GM20000 (cell line): Measurements from ENCODE around the gene C21orf91.

Experiments
- DNase-seq: peaks from one replicate; pipeline ENCODE4 v3.0.0; 2012; ENCODE audit warnings: low spot score
- TF ChIP-seq, protein P1 (sequence below): IDR thresholded peaks from 2 replicates; pipeline ENCODE4 v1.5.1; 2012; ENCODE audit warnings: mild to moderate bottlenecking, control low read depth; ENCODE audit errors: extremely low read depth, missing control alignments

The C21orf91 gene

DNA sequence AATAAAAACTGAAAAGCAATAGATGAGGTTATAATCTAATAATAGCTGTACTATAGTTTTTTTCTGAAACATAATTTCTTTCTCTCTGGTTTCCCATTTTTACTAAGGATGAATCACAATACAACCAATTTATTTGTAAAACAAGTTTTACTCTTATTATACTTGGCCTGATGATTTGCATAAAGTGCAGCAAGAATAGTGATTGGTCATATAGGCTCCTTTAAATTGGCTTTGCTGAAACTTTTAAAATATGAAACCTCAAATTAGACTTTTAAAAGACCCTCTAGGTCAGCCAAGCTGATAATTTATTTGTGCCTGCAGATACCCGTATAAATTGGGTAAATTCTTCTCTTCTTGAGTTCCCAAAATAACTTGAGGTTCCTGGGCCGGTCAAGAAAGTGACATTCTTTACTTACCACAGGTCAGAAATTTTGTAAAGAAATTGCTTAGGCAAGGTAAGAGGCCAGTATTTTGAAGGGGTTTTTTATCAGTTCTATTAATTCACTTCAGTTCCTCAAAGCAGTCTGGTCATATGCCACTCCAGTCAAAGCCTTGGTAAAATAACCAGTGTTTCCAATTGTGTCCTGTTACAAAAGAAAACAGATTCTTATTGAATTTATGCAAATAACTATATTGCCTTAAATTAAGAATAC lies 76.1 kb downstream of the C21orf91 start:
- DNase-seq: no peak
- TF ChIP-seq, protein P1, sequence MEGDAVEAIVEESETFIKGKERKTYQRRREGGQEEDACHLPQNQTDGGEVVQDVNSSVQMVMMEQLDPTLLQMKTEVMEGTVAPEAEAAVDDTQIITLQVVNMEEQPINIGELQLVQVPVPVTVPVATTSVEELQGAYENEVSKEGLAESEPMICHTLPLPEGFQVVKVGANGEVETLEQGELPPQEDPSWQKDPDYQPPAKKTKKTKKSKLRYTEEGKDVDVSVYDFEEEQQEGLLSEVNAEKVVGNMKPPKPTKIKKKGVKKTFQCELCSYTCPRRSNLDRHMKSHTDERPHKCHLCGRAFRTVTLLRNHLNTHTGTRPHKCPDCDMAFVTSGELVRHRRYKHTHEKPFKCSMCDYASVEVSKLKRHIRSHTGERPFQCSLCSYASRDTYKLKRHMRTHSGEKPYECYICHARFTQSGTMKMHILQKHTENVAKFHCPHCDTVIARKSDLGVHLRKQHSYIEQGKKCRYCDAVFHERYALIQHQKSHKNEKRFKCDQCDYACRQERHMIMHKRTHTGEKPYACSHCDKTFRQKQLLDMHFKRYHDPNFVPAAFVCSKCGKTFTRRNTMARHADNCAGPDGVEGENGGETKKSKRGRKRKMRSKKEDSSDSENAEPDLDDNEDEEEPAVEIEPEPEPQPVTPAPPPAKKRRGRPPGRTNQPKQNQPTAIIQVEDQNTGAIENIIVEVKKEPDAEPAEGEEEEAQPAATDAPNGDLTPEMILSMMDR: no peak

DNA sequence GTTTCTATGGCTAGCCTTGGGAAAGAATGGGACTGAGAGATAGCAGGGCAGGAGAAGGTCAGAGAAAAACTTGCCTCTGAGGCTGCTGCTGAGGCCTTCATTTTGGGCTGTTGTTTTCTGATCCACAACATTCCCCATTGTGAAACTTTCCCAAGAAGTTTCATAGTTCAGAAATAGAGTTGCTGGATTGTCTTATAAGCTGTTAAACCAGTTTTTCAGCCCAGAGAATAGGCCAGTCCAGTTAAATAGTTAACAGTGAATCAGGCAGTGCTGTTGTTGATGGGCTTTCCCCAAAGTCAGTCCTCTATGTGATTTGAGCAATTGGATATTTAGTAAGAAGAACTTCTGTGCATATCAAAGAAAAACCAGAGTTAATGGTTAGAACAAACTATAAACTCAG lies 77.0 kb downstream of the C21orf91 start:
- TF ChIP-seq, protein P1: no peak
- DNase-seq: no peak
